Erythroblast (primary cell): ENCODE data around the gene CDHR3.

Source experiments
- GATA1 ChIP-seq: IDR thresholded peaks from 2 replicates; pipeline ENCODE4 v1.6.1; 2011; ENCODE audit warnings: low read depth, mild to moderate bottlenecking, control low read depth, low read length, moderate library complexity
- POLR2A ChIP-seq: IDR thresholded peaks from 2 replicates; pipeline ENCODE4 v1.6.1; 2011; ENCODE audit warnings: mild to moderate bottlenecking, low read length

- TF ChIP-seq POLR2A (no peak), GATA1 (no peak)
Measured at GRCh38 chr7:106038916-106039315, 75.9 kb downstream of the CDHR3 start.
